ENCODE measurements around the gene CNOT1. TPM values are rescaled to one million over a fixed set of nuclear protein-coding genes. Genes with fewer than 3 reads are reported as not detected.

Gene CNOT1
- total RNA-seq, 2 experiments from 2014 or later, result 164 to 184 TPM

- DNase-seq (no peak), ATAC-seq (ENCODE audit: poor library complexity) (no peak)
- TF ChIP-seq CTCF (IDR thresholded peaks at IDR 0.05), result no peak
- no peak overlapping the region for H3K27ac Mint-ChIP-seq
- no peaks in the 10 kb centered on the region for H3K36me3 Mint-ChIP-seq (ENCODE audit: low read depth)
- H3K4me1 ChIP-seq (ENCODE audit: insufficient read depth, low read length), result no peaks in the 10 kb centered on the region
- H3K36me3 ChIP-seq (ENCODE audit: insufficient read depth, low read length), result no peaks in the 10 kb centered on the region
- H3K9me3 Mint-ChIP-seq, result no peaks in the 10 kb centered on the region
- intact Hi-C loops (cut with DNase I, micrococcal nuclease), result loop anchor here in 1 of 2 experiments (10.0 kb wide), 2 partner anchors 442 to 902 kb away; partner anchors contain the start of genes CSNK2A2 and KATNB1
- H3K27ac ChIP-seq (ENCODE audit: low read depth in 1 of 2, low read length in 2 of 2), result no peak overlapping the region
- H3K4me3 ChIP-seq (ENCODE audit: low read length), result no peak overlapping the region
- peaks cover 8% of the 10 kb centered on the region for H3K27me3 Mint-ChIP-seq
- CTCF ChIA-PET, result no interaction called here
- no peak overlapping the region for H3K4me3 Mint-ChIP-seq
- H3K9me3 ChIP-seq (ENCODE audit: control insufficient read depth in 1 of 2, insufficient read depth in 1 of 2, low read length in 2 of 2), result no peaks in the 10 kb centered on the region
- POLR2A ChIA-PET, result no interaction called here
- no peaks in the 10 kb centered on the region for H3K27me3 ChIP-seq (ENCODE audit: control insufficient read depth in 1 of 2, insufficient read depth in 2 of 2, low read length in 2 of 2)
- H3K4me1 Mint-ChIP-seq (ENCODE audit: low read depth), result no peaks in the 10 kb centered on the region
Measured at GRCh38 chr16:58636466-58636865, 6.8 kb upstream of the CNOT1 start.

- no peaks in the 10 kb centered on the region for H3K27me3 ChIP-seq (ENCODE audit: control insufficient read depth in 1 of 2, insufficient read depth in 2 of 2, low read length in 2 of 2)
- ChIA-PET POLR2A (no interaction called here), CTCF (no interaction called here)
- ATAC-seq (ENCODE audit: poor library complexity) (no peak), DNase-seq (no peak)
- no peak overlapping the region for H3K27ac ChIP-seq (ENCODE audit: low read depth in 1 of 2, low read length in 2 of 2)
- Mint-ChIP-seq H3K4me3 (no peak overlapping the region), H3K4me1 (ENCODE audit: low read depth) (peaks cover 2% of the 10 kb centered on the region), H3K27me3 (peaks cover 8% of the 10 kb centered on the region), H3K27ac (no peak overlapping the region), H3K36me3 (ENCODE audit: low read depth) (no peaks in the 10 kb centered on the region), H3K9me3 (no peaks in the 10 kb centered on the region)
- H3K4me1 ChIP-seq (ENCODE audit: insufficient read depth, low read length), result peaks cover 4% of the 10 kb centered on the region
- no peak overlapping the region for H3K4me3 ChIP-seq (ENCODE audit: low read length)
- H3K9me3 ChIP-seq (ENCODE audit: control insufficient read depth in 1 of 2, insufficient read depth in 1 of 2, low read length in 2 of 2), result no peaks in the 10 kb centered on the region
- intact Hi-C loops (cut with DNase I, micrococcal nuclease), result loop anchor here in 1 of 2 experiments (2.0 to 10.0 kb wide), 3 partner anchors 47 to 901 kb away; partner anchors contain the start of genes CSNK2A2 and KATNB1
- no peak for TF ChIP-seq CTCF (IDR thresholded peaks at IDR 0.05)
- H3K36me3 ChIP-seq (ENCODE audit: insufficient read depth, low read length), result no peaks in the 10 kb centered on the region
Measured at GRCh38 chr16:58635502-58635901, 5.9 kb upstream of the CNOT1 start.

- peaks cover 10% of the 10 kb centered on the region for H3K4me1 ChIP-seq (ENCODE audit: insufficient read depth, low read length)
- Mint-ChIP-seq H3K36me3 (ENCODE audit: low read depth) (peaks cover 11% of the 10 kb centered on the region), H3K27me3 (peaks cover 8% of the 10 kb centered on the region), H3K4me1 (ENCODE audit: low read depth) (peaks cover 10% of the 10 kb centered on the region), H3K27ac (no peak overlapping the region), H3K4me3 (no peak overlapping the region), H3K9me3 (no peaks in the 10 kb centered on the region)
- CTCF ChIA-PET, result no interaction called here
- no peak for ATAC-seq (ENCODE audit: poor library complexity)
- no peak for DNase-seq
- POLR2A ChIA-PET, result no interaction called here
- H3K27me3 ChIP-seq (ENCODE audit: control insufficient read depth in 1 of 2, insufficient read depth in 2 of 2, low read length in 2 of 2), result no peaks in the 10 kb centered on the region
- H3K36me3 ChIP-seq (ENCODE audit: insufficient read depth, low read length), result no peaks in the 10 kb centered on the region
- H3K4me3 ChIP-seq (ENCODE audit: low read length), result no peak overlapping the region
- no peak for TF ChIP-seq CTCF (IDR thresholded peaks at IDR 0.05)
- no peak overlapping the region for H3K27ac ChIP-seq (ENCODE audit: low read depth in 1 of 2, low read length in 2 of 2)
- intact Hi-C loops (cut with DNase I, micrococcal nuclease), result loop anchor here in 1 of 2 experiments (2.0 to 10.0 kb wide), 5 partner anchors 48 to 900 kb away; partner anchors contain the start of genes CSNK2A2, GOT2 and KATNB1
- no peaks in the 10 kb centered on the region for H3K9me3 ChIP-seq (ENCODE audit: control insufficient read depth in 1 of 2, insufficient read depth in 1 of 2, low read length in 2 of 2)
Measured at GRCh38 chr16:58634265-58634802, 4.7 kb upstream of the CNOT1 start.

Data from CD4-positive, alpha-beta T cell (primary cell).